HepG2 (cell line): ENCODE measurements around the gene SNED1. TPM values are rescaled to one million over a fixed set of nuclear protein-coding genes. Genes with fewer than 3 reads are reported as not detected.
A peak's percentile ranks its signal among the peaks of the same experiment; 100 is the strongest.

Experiments used
- ATAC-seq: fragments of 200-7000 bp; cut with Tn5 transposase; 3 replicates; pipeline ENCODE4 v1.9.1; 2020; ENCODE audit warnings: mild to moderate bottlenecking, moderate library complexity
- BruUV-seq: library from RNA; stranded (reverse); fragments of 400-500 nt; replicated peaks from 2 replicates; lab custom pipeline; 2021; lab: Mats Ljungman, UMichigan
- CTCF ChIA-PET: fragments of 300-600 bp; formaldehyde crosslinking; extraction: SDS; loops from one replicate; lab custom pipeline; 2021; ENCODE audit warnings: low total read pairs, inconsistent platforms, low intra/inter-chr PET ratio; lab: Yijun Ruan, JAX
- POLR2A ChIA-PET: fragments of 350-600 bp; sonication (Branson Sonifier 250); formaldehyde crosslinking; loops from one replicate; lab custom pipeline; 2020; ENCODE audit warnings: antibody characterized with exemption, inconsistent platforms; lab: Yijun Ruan, JAX
- DNase-seq: peaks from one replicate; pipeline ENCODE4 v3.0.0-alpha.2; 2015; ENCODE audit warnings: low spot score
- FAIRE-seq: peaks from 3 replicates; lab custom pipeline; 2011; peaks lifted over from hg19 to GRCh38; lab: Jason Lieb, UNC
- H2AFZ ChIP-seq: one replicate; pipeline ENCODE4 v1.6.1; 2011; ENCODE audit warnings: low read length, inconsistent platforms
- H3K27ac ChIP-seq: fragments of 300-600 bp; 3 replicates; pipeline ENCODE4 v1.8.0; 2011; ENCODE audit warnings: mixed run types, mild to moderate bottlenecking, mixed read lengths, low read length, inconsistent platforms; ENCODE audit not compliant: insufficient read depth; ENCODE audit errors: extremely low read length
- H3K27me3 ChIP-seq, 2 experiments: fragments of 200-600 bp in 1 of 2; 2 replicates in 1 of 2; 3 replicates in 1 of 2; pipeline versions ENCODE4 v1.6.0 to v1.8.0; 2011; ENCODE audit warnings: low read length in 2 of 2, mild to moderate bottlenecking in 2 of 2, moderate library complexity in 2 of 2, inconsistent platforms in 1 of 2; ENCODE audit not compliant: insufficient read depth in 2 of 2, control insufficient read depth in 1 of 2
- H3K36me3 ChIP-seq, 2 experiments: fragments of 200-600 bp in 1 of 2; replicated peaks in 1 of 2; 2 replicates in 1 of 2; 3 replicates in 1 of 2; pipeline versions ENCODE4 v1.5.1 to v1.8.0; 2011; ENCODE audit warnings: low read length in 2 of 2, inconsistent platforms in 1 of 2; ENCODE audit not compliant: insufficient read depth in 2 of 2, control insufficient read depth in 1 of 2
- H3K4me1 ChIP-seq: 2 replicates; pipeline ENCODE4 v1.5.1; 2012; ENCODE audit warnings: low read length, inconsistent platforms; ENCODE audit not compliant: insufficient read depth
- H3K4me2 ChIP-seq: 2 replicates; pipeline ENCODE4 v1.6.0; 2011; ENCODE audit warnings: low read depth, low read length, inconsistent platforms
- H3K4me3 ChIP-seq, 3 experiments: fragments of 200-600 bp in 1 of 3; sonication (generic), shearing (Covaris generic) in 1 of 3; replicated peaks in 1 of 3; 2 replicates each; pipeline ENCODE4 v1.5.1; 2011 to 2016; ENCODE audit warnings: low read length in 3 of 3, inconsistent platforms in 2 of 3, low read depth in 2 of 3, mild to moderate bottlenecking in 2 of 3, control low read depth in 1 of 3, mixed read lengths in 1 of 3; ENCODE audit not compliant: insufficient read depth in 1 of 3
- H3K79me2 ChIP-seq: one replicate; pipeline ENCODE4 v1.6.1; 2011; ENCODE audit warnings: low read length, inconsistent platforms; ENCODE audit not compliant: insufficient read depth
- H3K9ac ChIP-seq: 2 replicates; pipeline ENCODE4 v1.6.0; 2011; ENCODE audit warnings: mild to moderate bottlenecking, low read depth, low read length, inconsistent platforms; ENCODE audit not compliant: insufficient read depth
- H3K9me3 ChIP-seq: 2 replicates; pipeline ENCODE4 v1.5.1; 2012; ENCODE audit warnings: mild to moderate bottlenecking, low read length
- H4K20me1 ChIP-seq: 2 replicates; pipeline ENCODE4 v1.6.0; 2011; ENCODE audit warnings: inconsistent platforms, mild to moderate bottlenecking, low read length, moderate library complexity; ENCODE audit not compliant: insufficient read depth
- BHLHE40 ChIP-seq: IDR thresholded peaks from 2 replicates; pipeline ENCODE4 v1.6.1; 2011; ENCODE audit warnings: low read length, improper control_type of control experiment
- CREB1 ChIP-seq, 2 experiments: fragments of 450-650 bp in 1 of 2; IDR thresholded peaks; 2 replicates each; pipeline ENCODE4 v1.6.1; 2016 to 2017; ENCODE audit warnings: control low read depth in 1 of 2, mild to moderate bottlenecking in 1 of 2, missing compliant biosample characterization in 1 of 2, missing genetic modification characterization in 1 of 2
- EEA1 ChIP-seq: sonication (generic); formaldehyde crosslinking; IDR thresholded peaks from 2 replicates; pipeline ENCODE4 v1.5.1; 2020; ENCODE audit warnings: mild to moderate bottlenecking, missing genetic modification reagents, borderline replicate concordance
- IKZF1 ChIP-seq: fragments of 450-650 bp; IDR thresholded peaks from 2 replicates; pipeline ENCODE4 v1.7.1; 2016
- NFRKB ChIP-seq: fragments of 450-650 bp; IDR thresholded peaks from 2 replicates; pipeline ENCODE4 v1.6.1; 2017
- ZBTB39 ChIP-seq: sonication (generic); formaldehyde crosslinking; IDR thresholded peaks from 2 replicates; pipeline ENCODE4 v1.5.0; 2020; ENCODE audit warnings: missing genetic modification reagents
- WGBS: methylation state at CpG from one replicate; pipeline ENCODE4 v1.1.6; 2017; ENCODE audit warnings: low lambda C conversion rate; 5-methylcytosine and 5-hydroxymethylcytosine counted together
- in situ Hi-C: cut with HindIII; loops from 2 replicates; pipeline ENCODE4 v1.10.0; 2017; ENCODE audit warnings: low pct_unique_long_range_greater_than_20kb; ENCODE audit not compliant: extremely low pct_ligation_motif_present
- intact Hi-C: fragments of 100-400 bp; cut with micrococcal nuclease; formaldehyde crosslinking; loops from one replicate; pipeline ENCODE4 v1.10.0; 2022; ENCODE audit not compliant: unreplicated experiment
- polyA plus RNA-seq, 8 experiments: library from polyadenylated mRNA; depleted of rRNA in 3 of 8; stranded (reverse) in 7 of 8; unstranded in 1 of 8; fragments of >200 nt; fragmentation: Illumina TruSeq in 4 of 8; extraction: Trizol in 4 of 8; gene quantifications; 2 replicates each; pipeline versions ENCODE4 v1.2.1 to v1.2.3, GENCODE V29; 2011 to 2016; ENCODE audit warnings: low read depth in 4 of 8, missing spikeins in 1 of 8, mixed read lengths in 1 of 8; ENCODE audit not compliant: insufficient read depth in 1 of 8
- total RNA-seq, 5 experiments: library from RNA; depleted of rRNA; stranded (reverse); fragments of >200 nt; fragmentation: Illumina TruSeq; extraction: Trizol; gene quantifications; 2 replicates each; pipeline ENCODE4 v1.2.3, GENCODE V29; 2016; ENCODE audit warnings: low read depth in 1 of 5
- TF ChIP-seq, protein P1 (sequence below): sonication (generic); formaldehyde crosslinking; IDR thresholded peaks from 2 replicates; pipeline ENCODE4 v1.9.0; 2022; ENCODE audit warnings: low read depth, missing genetic modification reagents

SNED1 gene
- total and polyA plus RNA-seq, 2 of the 13 experiments (the other 11 are each of a cell fraction or from before 2014, with no cell fraction given) = 0.15 to 0.65 TPM

DNA sequence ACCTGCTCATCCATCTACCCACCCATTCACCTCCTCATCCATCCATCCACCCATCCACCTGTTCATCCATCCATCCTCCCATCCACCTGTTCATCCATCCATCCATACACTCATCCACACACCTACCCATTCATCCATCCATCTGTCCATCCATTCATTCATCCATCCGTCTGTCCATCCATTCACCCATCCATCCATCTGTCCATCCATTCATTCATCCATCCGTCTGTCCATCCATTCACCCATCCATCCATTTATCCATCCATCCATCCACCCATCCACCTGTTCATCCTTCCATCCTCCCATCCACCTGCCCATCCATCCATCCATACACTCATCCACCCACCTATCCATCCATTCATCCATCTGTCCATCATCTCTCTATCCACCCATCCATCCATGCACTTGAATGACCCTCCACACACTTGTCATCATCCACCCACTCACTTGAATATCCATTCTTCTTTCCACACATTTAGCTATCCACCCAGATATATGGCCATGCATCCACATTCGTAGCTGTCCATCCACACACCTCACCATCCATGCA, 47.3 kb upstream of the SNED1 start:
- ChIA-PET CTCF (no interaction called here), POLR2A (no interaction called here)
- ATAC-seq (no peak), FAIRE-seq (peak; percentile 4), DNase-seq (no peak)
- Histone ChIP-seq H3K9me3 (no peaks in the 10 kb centered on the region), H4K20me1 (no peaks in the 10 kb centered on the region), H3K4me1 (no peaks in the 10 kb centered on the region), H3K79me2 (no peaks in the 10 kb centered on the region), H3K36me3 (no peaks in the 10 kb centered on the region), H2AFZ (no peak overlapping the region), H3K4me3 (no peak overlapping the region), H3K9ac (no peak overlapping the region), H3K27me3 (peaks cover 3 to 72% of the 10 kb centered on the region in 2 experiments; a peak in 4 of 5 replicates), H3K27ac (no peak overlapping the region), H3K4me2 (no peak overlapping the region)
- intact Hi-C loops = no loop called here
- in situ Hi-C loops = no loop called here
- 8% methylated on average over 3 of the region's 3 CpGs for WGBS
- TF ChIP-seq IKZF1 = 0 out of 2 replicates have a peak, but pooled peaks have one; percentile 10
- peak; percentile 27; the same call in 1 of the 2 replicates for TF ChIP-seq CREB1 (IDR thresholded peaks at IDR 0.05)
- TF ChIP-seq CREB1 (CRISPR knock-in tag; IDR thresholded peaks at IDR 0.05) = no peak
- no peak for TF ChIP-seq ZBTB39 (CRISPR knock-in tag)
- 0 out of 2 replicates have a peak, but pooled peaks have one; percentile 9 for TF ChIP-seq NFRKB
- BruUV-seq = no TSS peak

DNA sequence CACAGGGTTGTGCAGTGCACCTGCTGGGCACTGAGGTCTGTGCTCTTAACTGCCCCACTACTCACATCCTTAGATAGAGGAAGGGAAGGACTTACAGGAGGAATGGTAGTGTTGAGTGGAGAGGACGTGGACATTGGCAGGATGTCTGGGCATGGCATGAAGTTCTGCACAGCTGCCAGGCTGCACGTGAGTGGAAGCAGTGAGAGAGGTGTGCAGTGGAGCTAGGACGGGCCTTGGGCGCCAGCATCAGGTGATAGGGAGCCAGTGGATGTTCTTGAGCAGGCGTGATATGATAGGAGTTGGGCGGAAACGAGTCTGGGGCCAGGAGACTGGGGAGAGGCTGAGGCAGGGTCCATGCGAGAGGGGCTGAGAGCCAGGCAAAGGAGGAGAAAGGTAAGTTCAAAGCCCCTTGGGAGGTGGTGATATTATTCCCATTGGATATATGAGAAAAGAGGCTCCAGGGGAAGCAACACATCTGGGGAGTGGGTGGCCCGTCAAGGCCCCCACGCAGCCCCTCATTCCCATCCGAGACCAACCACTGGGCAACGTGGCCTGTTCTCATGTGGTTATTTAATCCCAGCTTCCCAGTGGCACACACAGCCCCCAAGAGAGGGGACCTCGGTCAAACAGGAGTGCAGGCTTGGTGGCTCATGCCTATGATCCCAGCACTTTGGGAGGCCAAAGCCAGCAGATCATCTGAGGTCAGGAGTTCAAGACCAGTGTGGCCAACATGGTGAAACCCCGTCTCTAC, 45.7 kb upstream of the SNED1 start:
- Histone ChIP-seq H3K27me3 (peaks cover 6 to 63% of the 10 kb centered on the region in 2 experiments; a peak in 4 of 5 replicates), H4K20me1 (no peaks in the 10 kb centered on the region), H3K27ac (no peak overlapping the region), H3K9me3 (no peaks in the 10 kb centered on the region), H2AFZ (no peak overlapping the region), H3K9ac (no peak overlapping the region), H3K79me2 (no peaks in the 10 kb centered on the region), H3K4me1 (peaks cover 6% of the 10 kb centered on the region), H3K4me2 (no peak overlapping the region), H3K4me3 (no peak overlapping the region), H3K36me3 (no peaks in the 10 kb centered on the region)
- POLR2A ChIA-PET = no interaction called here
- TF ChIP-seq BHLHE40 = 0 out of 2 replicates have a peak, but pooled peaks have one; percentile 18
- TF ChIP-seq, protein P1, sequence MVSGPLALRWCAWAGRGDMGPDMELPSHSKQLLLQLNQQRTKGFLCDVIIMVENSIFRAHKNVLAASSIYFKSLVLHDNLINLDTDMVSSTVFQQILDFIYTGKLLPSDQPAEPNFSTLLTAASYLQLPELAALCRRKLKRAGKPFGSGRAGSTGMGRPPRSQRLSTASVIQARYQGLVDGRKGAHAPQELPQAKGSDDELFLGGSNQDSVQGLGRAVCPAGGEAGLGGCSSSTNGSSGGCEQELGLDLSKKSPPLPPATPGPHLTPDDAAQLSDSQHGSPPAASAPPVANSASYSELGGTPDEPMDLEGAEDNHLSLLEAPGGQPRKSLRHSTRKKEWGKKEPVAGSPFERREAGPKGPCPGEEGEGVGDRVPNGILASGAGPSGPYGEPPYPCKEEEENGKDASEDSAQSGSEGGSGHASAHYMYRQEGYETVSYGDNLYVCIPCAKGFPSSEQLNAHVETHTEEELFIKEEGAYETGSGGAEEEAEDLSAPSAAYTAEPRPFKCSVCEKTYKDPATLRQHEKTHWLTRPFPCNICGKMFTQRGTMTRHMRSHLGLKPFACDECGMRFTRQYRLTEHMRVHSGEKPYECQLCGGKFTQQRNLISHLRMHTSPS (CRISPR knock-in tag) = no peak
- TF ChIP-seq EEA1 (CRISPR knock-in tag) = 0 out of 2 replicates have a peak, but pooled peaks have one; percentile 28
- no peak for TF ChIP-seq IKZF1
- CTCF ChIA-PET = no interaction called here
- intact Hi-C loops (no loop called here), in situ Hi-C loops (no loop called here)
- no TSS peak for BruUV-seq
- FAIRE-seq = no peak
- 38% methylated on average over 14 of the region's 14 CpGs for WGBS
- no peak for ATAC-seq
- no peak for DNase-seq
